ENCODE data around the gene IGSF21. TPM values are rescaled to one million over a fixed set of nuclear protein-coding genes. Genes with fewer than 3 reads are reported as not detected.

IGSF21 gene
- total RNA-seq, 1 experiment from 2014 or later = 30.5 TPM

GRCh38 chr1:18108299-18109057 is 880 bp downstream of the IGSF21 start:
- Mint-ChIP-seq H3K4me3 (peak overlapping the region; percentile 86), H3K27ac (no peak overlapping the region), H3K4me1 (peaks cover 45% of the 10 kb centered on the region), H3K9me3 (no peaks in the 10 kb centered on the region), H3K27me3 (ENCODE audit: low read depth) (peaks cover 66% of the 10 kb centered on the region), H3K36me3 (no peaks in the 10 kb centered on the region)
- TF ChIP-seq FOXK1 (CRISPR knock-in tag; IDR thresholded peaks at IDR 0.05) (0 out of 2 replicates have a peak, but pooled peaks have one; percentile 22), MXD4 (CRISPR knock-in tag; IDR thresholded peaks at IDR 0.05; ENCODE audit: borderline replicate concordance) (no peak), ZBTB21 (CRISPR knock-in tag; IDR thresholded peaks at IDR 0.05; ENCODE audit: borderline replicate concordance) (no peak), ZBTB43 (CRISPR knock-in tag; IDR thresholded peaks at IDR 0.05) (peak; percentile 65; the same call in 1 of the 2 replicates), KAT7 (CRISPR knock-in tag; IDR thresholded peaks at IDR 0.05; ENCODE audit: borderline replicate concordance) (no peak), CBFB (CRISPR knock-in tag; IDR thresholded peaks at IDR 0.05; ENCODE audit: low read depth) (no peak), PRRX2 (CRISPR knock-in tag; IDR thresholded peaks at IDR 0.05) (no peak), NFE2L1 (CRISPR knock-in tag; IDR thresholded peaks at IDR 0.05) (peak; percentile 39; the same call in 1 of the 2 replicates), CDX4 (CRISPR knock-in tag; IDR thresholded peaks at IDR 0.05; ENCODE audit: borderline replicate concordance) (no peak), SP1 (CRISPR knock-in tag; conservative IDR thresholded peaks at IDR 0.05) (no peak), ZNF281 (CRISPR knock-in tag; IDR thresholded peaks at IDR 0.05) (no peak), E2F4 (CRISPR knock-in tag; IDR thresholded peaks at IDR 0.05; ENCODE audit: borderline replicate concordance, low read depth) (no peak), ZNF121 (CRISPR knock-in tag; IDR thresholded peaks at IDR 0.05) (no peak)
- ATAC-seq = no peak
- DNase-seq (ENCODE audit: low spot score) = no peak
- CTCF ChIA-PET = interaction anchor here (0.7 to 2.4 kb wide), 21 partner anchors 8 to 473 kb away, joined by 3 to 16 read pairs (median 4); no protein-coding TSS in a partner anchor
- POLR2A ChIA-PET = no interaction called here

- DNase-seq (ENCODE audit: low spot score) (no peak), ATAC-seq (no peak)
- ChIA-PET CTCF (interaction anchor here (0.5 to 2.4 kb wide), 33 partner anchors 8 to 474 kb away, joined by 3 to 11 read pairs (median 4); no protein-coding TSS in a partner anchor), POLR2A (no interaction called here)
- TF ChIP-seq PRDM15 (CRISPR knock-in tag; IDR thresholded peaks at IDR 0.05) (peak; percentile 79), FOXP4 (CRISPR knock-in tag; IDR thresholded peaks at IDR 0.05) (no peak)
- peaks cover 59% of the 10 kb centered on the region for H3K27me3 Mint-ChIP-seq (ENCODE audit: low read depth)
- H3K4me3 Mint-ChIP-seq = peak overlapping the region; percentile 86
- no peaks in the 10 kb centered on the region for H3K9me3 Mint-ChIP-seq
- peaks cover 45% of the 10 kb centered on the region for H3K4me1 Mint-ChIP-seq
- no peak overlapping the region for H3K27ac Mint-ChIP-seq
- no peaks in the 10 kb centered on the region for H3K36me3 Mint-ChIP-seq
Measured at GRCh38 chr1:18109058-18109755, 1.6 kb downstream of the IGSF21 start.

Measured in WTC11 (cell line).